Stimulated activated CD8-positive, alpha-beta memory T cell treated with anti-CD3 and anti-CD28 coated beads, Interleukin-2, amount 100 ng/mL, for 1 hour (primary cell): ENCODE results near the gene ITGA5.

ENCODE experiments used
- DNase-seq, 2 donors: peaks; one replicate each; pipeline ENCODE4 v3.0.0-alpha.2; 2020; ENCODE audit warnings: low read depth in 2 of 2

ITGA5 gene

GRCh38 chr12:54352891-54353874 is 65.9 kb downstream of the ITGA5 start:
- DNase-seq = no peak

- no peak for DNase-seq
Observed at GRCh38 chr12:54352022-54352531, 67.0 kb downstream of the ITGA5 start.

GRCh38 chr12:54351341-54351740 is 67.7 kb downstream of the ITGA5 start:
- no peak for DNase-seq

GRCh38 chr12:54350743-54351142 is 68.3 kb downstream of the ITGA5 start:
- DNase-seq = no peak

GRCh38 chr12:54349679-54350078 is 69.4 kb downstream of the ITGA5 start:
- no peak for DNase-seq

- no peak for DNase-seq
Observed at GRCh38 chr12:54349036-54349435, 70.0 kb downstream of the ITGA5 start.
